HepG2 (cell line): ENCODE results near the gene MXRA8. TPM values are rescaled to one million over a fixed set of nuclear protein-coding genes. Genes with fewer than 3 reads are reported as not detected.

Experiments
- ATAC-seq: fragments of 200-7000 bp; cut with Tn5 transposase; 3 replicates; pipeline ENCODE4 v1.9.1; 2020; ENCODE audit warnings: mild to moderate bottlenecking, moderate library complexity
- BruUV-seq: library from RNA; stranded (reverse); fragments of 400-500 nt; replicated peaks from 2 replicates; lab custom pipeline; 2021; lab: Mats Ljungman, UMichigan
- CTCF ChIA-PET: fragments of 300-600 bp; formaldehyde crosslinking; extraction: SDS; loops from one replicate; lab custom pipeline; 2021; ENCODE audit warnings: low total read pairs, inconsistent platforms, low intra/inter-chr PET ratio; lab: Yijun Ruan, JAX
- POLR2A ChIA-PET: fragments of 350-600 bp; sonication (Branson Sonifier 250); formaldehyde crosslinking; loops from one replicate; lab custom pipeline; 2020; ENCODE audit warnings: antibody characterized with exemption, inconsistent platforms; lab: Yijun Ruan, JAX
- DNase-seq: peaks from one replicate; pipeline ENCODE4 v3.0.0-alpha.2; 2015; ENCODE audit warnings: low spot score
- FAIRE-seq: peaks from 3 replicates; lab custom pipeline; 2011; peaks lifted over from hg19 to GRCh38; lab: Jason Lieb, UNC
- H2AFZ ChIP-seq: one replicate; pipeline ENCODE4 v1.6.1; 2011; ENCODE audit warnings: low read length, inconsistent platforms
- H3K27ac ChIP-seq: fragments of 300-600 bp; 3 replicates; pipeline ENCODE4 v1.8.0; 2011; ENCODE audit warnings: mixed run types, mild to moderate bottlenecking, mixed read lengths, low read length, inconsistent platforms; ENCODE audit not compliant: insufficient read depth; ENCODE audit errors: extremely low read length
- H3K27me3 ChIP-seq, 2 experiments: fragments of 200-600 bp in 1 of 2; 2 replicates in 1 of 2; 3 replicates in 1 of 2; pipeline versions ENCODE4 v1.6.0 to v1.8.0; 2011; ENCODE audit warnings: low read length in 2 of 2, mild to moderate bottlenecking in 2 of 2, moderate library complexity in 2 of 2, inconsistent platforms in 1 of 2; ENCODE audit not compliant: insufficient read depth in 2 of 2, control insufficient read depth in 1 of 2
- H3K36me3 ChIP-seq, 2 experiments: fragments of 200-600 bp in 1 of 2; replicated peaks in 1 of 2; 2 replicates in 1 of 2; 3 replicates in 1 of 2; pipeline versions ENCODE4 v1.5.1 to v1.8.0; 2011; ENCODE audit warnings: low read length in 2 of 2, inconsistent platforms in 1 of 2; ENCODE audit not compliant: insufficient read depth in 2 of 2, control insufficient read depth in 1 of 2
- H3K4me1 ChIP-seq: 2 replicates; pipeline ENCODE4 v1.5.1; 2012; ENCODE audit warnings: low read length, inconsistent platforms; ENCODE audit not compliant: insufficient read depth
- H3K4me2 ChIP-seq: 2 replicates; pipeline ENCODE4 v1.6.0; 2011; ENCODE audit warnings: low read depth, low read length, inconsistent platforms
- H3K4me3 ChIP-seq, 3 experiments: fragments of 200-600 bp in 1 of 3; sonication (generic), shearing (Covaris generic) in 1 of 3; replicated peaks in 1 of 3; 2 replicates each; pipeline ENCODE4 v1.5.1; 2011 to 2016; ENCODE audit warnings: low read length in 3 of 3, inconsistent platforms in 2 of 3, low read depth in 2 of 3, mild to moderate bottlenecking in 2 of 3, control low read depth in 1 of 3, mixed read lengths in 1 of 3; ENCODE audit not compliant: insufficient read depth in 1 of 3
- H3K79me2 ChIP-seq: one replicate; pipeline ENCODE4 v1.6.1; 2011; ENCODE audit warnings: low read length, inconsistent platforms; ENCODE audit not compliant: insufficient read depth
- H3K9ac ChIP-seq: 2 replicates; pipeline ENCODE4 v1.6.0; 2011; ENCODE audit warnings: mild to moderate bottlenecking, low read depth, low read length, inconsistent platforms; ENCODE audit not compliant: insufficient read depth
- H3K9me3 ChIP-seq: 2 replicates; pipeline ENCODE4 v1.5.1; 2012; ENCODE audit warnings: mild to moderate bottlenecking, low read length
- H4K20me1 ChIP-seq: 2 replicates; pipeline ENCODE4 v1.6.0; 2011; ENCODE audit warnings: inconsistent platforms, mild to moderate bottlenecking, low read length, moderate library complexity; ENCODE audit not compliant: insufficient read depth
- AHR ChIP-seq: IDR thresholded peaks from 2 replicates; pipeline ENCODE4 v1.6.1; 2018; ENCODE audit warnings: missing genetic modification reagents, missing compliant biosample characterization
- GABPA ChIP-seq, 2 experiments: IDR thresholded peaks; 2 replicates each; pipeline ENCODE4 v1.6.1; 2011 to 2016; ENCODE audit warnings: low read depth in 2 of 2, low read length in 1 of 2, missing biosample characterization in 1 of 2, missing genetic modification characterization in 1 of 2
- MYC ChIP-seq: sonication (generic); formaldehyde crosslinking; IDR thresholded peaks from 2 replicates; pipeline ENCODE4 v1.9.0; 2021; ENCODE audit warnings: missing genetic modification reagents, borderline replicate concordance
- NFKB2 ChIP-seq: sonication (generic); formaldehyde crosslinking; IDR thresholded peaks from 2 replicates; pipeline ENCODE4 v1.4.0; 2020; ENCODE audit warnings: missing genetic modification reagents, borderline replicate concordance
- RBFOX2 ChIP-seq: fragments of 200-400 bp; formaldehyde crosslinking; IDR thresholded peaks from 2 replicates; pipeline ENCODE4 v1.6.1; 2017; ENCODE audit warnings: low read depth, mild to moderate bottlenecking, low read length
- TAF1 ChIP-seq: sonication (generic); formaldehyde crosslinking; IDR thresholded peaks from 2 replicates; pipeline ENCODE4 v1.4.0; 2020; ENCODE audit warnings: missing genetic modification reagents
- ZC3H13 ChIP-seq: sonication (generic); formaldehyde crosslinking; IDR thresholded peaks from 2 replicates; pipeline ENCODE4 v1.8.1; 2023; ENCODE audit warnings: mild to moderate bottlenecking, missing genetic modification reagents, moderate library complexity
- ZFP36L2 ChIP-seq: sonication (generic); formaldehyde crosslinking; IDR thresholded peaks from 2 replicates; pipeline ENCODE4 v1.4.0; 2020; ENCODE audit warnings: missing genetic modification reagents
- ZNF124 ChIP-seq: sonication (generic); formaldehyde crosslinking; IDR thresholded peaks from 2 replicates; pipeline ENCODE4 v1.4.0; 2020; ENCODE audit warnings: missing genetic modification reagents
- WGBS: methylation state at CpG from one replicate; pipeline ENCODE4 v1.1.6; 2017; ENCODE audit warnings: low lambda C conversion rate; 5-methylcytosine and 5-hydroxymethylcytosine counted together
- in situ Hi-C: cut with HindIII; loops from 2 replicates; pipeline ENCODE4 v1.10.0; 2017; ENCODE audit warnings: low pct_unique_long_range_greater_than_20kb; ENCODE audit not compliant: extremely low pct_ligation_motif_present
- intact Hi-C: fragments of 100-400 bp; cut with micrococcal nuclease; formaldehyde crosslinking; loops from one replicate; pipeline ENCODE4 v1.10.0; 2022; ENCODE audit not compliant: unreplicated experiment
- polyA plus RNA-seq, 8 experiments: library from polyadenylated mRNA; depleted of rRNA in 3 of 8; stranded (reverse) in 7 of 8; unstranded in 1 of 8; fragments of >200 nt; fragmentation: Illumina TruSeq in 4 of 8; extraction: Trizol in 4 of 8; gene quantifications; 2 replicates each; pipeline versions ENCODE4 v1.2.1 to v1.2.3, GENCODE V29; 2011 to 2016; ENCODE audit warnings: low read depth in 4 of 8, missing spikeins in 1 of 8, mixed read lengths in 1 of 8; ENCODE audit not compliant: insufficient read depth in 1 of 8
- total RNA-seq, 5 experiments: library from RNA; depleted of rRNA; stranded (reverse); fragments of >200 nt; fragmentation: Illumina TruSeq; extraction: Trizol; gene quantifications; 2 replicates each; pipeline ENCODE4 v1.2.3, GENCODE V29; 2016; ENCODE audit warnings: low read depth in 1 of 5
- TF ChIP-seq, protein P1 (sequence below): sonication (generic); formaldehyde crosslinking; IDR thresholded peaks from 2 replicates; pipeline ENCODE4 v1.4.0; 2020; ENCODE audit warnings: missing genetic modification reagents
- TF ChIP-seq, protein P2 (sequence below): sonication (generic); formaldehyde crosslinking; conservative IDR thresholded peaks from 2 replicates; pipeline ENCODE4 v1.8.0; 2022; ENCODE audit warnings: missing genetic modification reagents

Gene MXRA8
- total and polyA plus RNA-seq, 2 of the 13 experiments (the other 11 are each of a cell fraction or from before 2014, with no cell fraction given) = 19.8 to 44.8 TPM

DNA sequence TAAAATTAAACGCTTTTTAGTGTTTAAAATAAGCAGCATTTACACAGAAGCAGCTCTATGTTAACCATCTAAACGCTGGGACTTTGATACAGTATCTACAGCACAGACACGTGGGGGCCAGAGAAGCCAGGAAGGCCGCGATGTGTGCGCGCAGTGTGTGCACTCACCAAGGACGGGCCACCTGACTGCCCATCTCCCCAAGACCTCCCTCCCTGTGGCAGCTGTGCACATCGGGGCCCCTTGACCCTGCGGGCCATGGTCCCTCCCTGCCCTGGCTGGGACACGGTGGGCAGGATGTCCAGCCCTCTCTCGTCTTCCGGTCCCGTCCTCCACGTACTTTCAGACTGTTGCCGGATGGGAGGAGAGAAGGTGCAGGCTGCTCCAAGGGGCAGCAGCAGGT is 23.1 kb downstream of the MXRA8 start:
- BruUV-seq = no TSS peak
- H3K36me3 ChIP-seq = peaks cover 6 to 10% of the 10 kb centered on the region in 2 experiments; a peak in 4 of 5 replicates
- no peak overlapping the region for H3K4me3 ChIP-seq
- ChIA-PET POLR2A (interaction anchor here (0.9 to 3.9 kb wide), 4 partner anchors 11 to 40 kb away, joined by 3 to 12 read pairs (median 4); partner anchors contain the start of genes AURKAIP1 and DVL1), CTCF (no interaction called here)
- no peaks in the 10 kb centered on the region for H3K79me2 ChIP-seq
- in situ Hi-C loops = no loop called here
- no peak overlapping the region for H2AFZ ChIP-seq
- peaks cover 7% of the 10 kb centered on the region; the same call in 1 of the 2 replicates for H4K20me1 ChIP-seq
- TF ChIP-seq ZNF124 (CRISPR knock-in tag) = no peak
- TF ChIP-seq, protein P1, sequence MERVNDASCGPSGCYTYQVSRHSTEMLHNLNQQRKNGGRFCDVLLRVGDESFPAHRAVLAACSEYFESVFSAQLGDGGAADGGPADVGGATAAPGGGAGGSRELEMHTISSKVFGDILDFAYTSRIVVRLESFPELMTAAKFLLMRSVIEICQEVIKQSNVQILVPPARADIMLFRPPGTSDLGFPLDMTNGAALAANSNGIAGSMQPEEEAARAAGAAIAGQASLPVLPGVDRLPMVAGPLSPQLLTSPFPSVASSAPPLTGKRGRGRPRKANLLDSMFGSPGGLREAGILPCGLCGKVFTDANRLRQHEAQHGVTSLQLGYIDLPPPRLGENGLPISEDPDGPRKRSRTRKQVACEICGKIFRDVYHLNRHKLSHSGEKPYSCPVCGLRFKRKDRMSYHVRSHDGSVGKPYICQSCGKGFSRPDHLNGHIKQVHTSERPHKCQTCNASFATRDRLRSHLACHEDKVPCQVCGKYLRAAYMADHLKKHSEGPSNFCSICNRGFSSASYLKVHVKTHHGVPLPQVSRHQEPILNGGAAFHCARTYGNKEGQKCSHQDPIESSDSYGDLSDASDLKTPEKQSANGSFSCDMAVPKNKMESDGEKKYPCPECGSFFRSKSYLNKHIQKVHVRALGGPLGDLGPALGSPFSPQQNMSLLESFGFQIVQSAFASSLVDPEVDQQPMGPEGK = 0 out of 2 replicates have a peak, but pooled peaks have one; percentile 3
- peak; percentile 11; the same call in 1 of the 2 replicates for TF ChIP-seq MYC (CRISPR knock-in tag)
- 0 out of 2 replicates have a peak, but pooled peaks have one; percentile 8 for TF ChIP-seq NFKB2 (CRISPR knock-in tag)
- no peak for TF ChIP-seq GABPA (IDR thresholded peaks at IDR 0.05; ENCODE audit: low read depth, low read length)
- no peak for TF ChIP-seq GABPA (CRISPR knock-in tag; IDR thresholded peaks at IDR 0.05; ENCODE audit: low read depth)
- peak; percentile 2; the same call in 1 of the 2 replicates for TF ChIP-seq RBFOX2
- TF ChIP-seq AHR (CRISPR knock-in tag) = 0 out of 2 replicates have a peak, but pooled peaks have one; percentile 6
- TF ChIP-seq ZC3H13 (CRISPR knock-in tag) = peak; percentile 12; the same call in 1 of the 2 replicates
- TF ChIP-seq, protein P2, sequence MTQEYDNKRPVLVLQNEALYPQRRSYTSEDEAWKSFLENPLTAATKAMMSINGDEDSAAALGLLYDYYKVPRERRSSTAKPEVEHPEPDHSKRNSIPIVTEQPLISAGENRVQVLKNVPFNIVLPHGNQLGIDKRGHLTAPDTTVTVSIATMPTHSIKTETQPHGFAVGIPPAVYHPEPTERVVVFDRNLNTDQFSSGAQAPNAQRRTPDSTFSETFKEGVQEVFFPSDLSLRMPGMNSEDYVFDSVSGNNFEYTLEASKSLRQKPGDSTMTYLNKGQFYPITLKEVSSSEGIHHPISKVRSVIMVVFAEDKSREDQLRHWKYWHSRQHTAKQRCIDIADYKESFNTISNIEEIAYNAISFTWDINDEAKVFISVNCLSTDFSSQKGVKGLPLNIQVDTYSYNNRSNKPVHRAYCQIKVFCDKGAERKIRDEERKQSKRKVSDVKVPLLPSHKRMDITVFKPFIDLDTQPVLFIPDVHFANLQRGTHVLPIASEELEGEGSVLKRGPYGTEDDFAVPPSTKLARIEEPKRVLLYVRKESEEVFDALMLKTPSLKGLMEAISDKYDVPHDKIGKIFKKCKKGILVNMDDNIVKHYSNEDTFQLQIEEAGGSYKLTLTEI (CRISPR knock-in tag) = no peak
- TF ChIP-seq TAF1 = 0 out of 2 replicates have a peak, but pooled peaks have one; percentile 2
- 0 out of 2 replicates have a peak, but pooled peaks have one; percentile 2 for TF ChIP-seq ZFP36L2 (CRISPR knock-in tag)
- H3K27ac ChIP-seq = no peak overlapping the region
- no peak overlapping the region for H3K4me2 ChIP-seq
- intact Hi-C loops = no loop called here
- no peak for DNase-seq
- 92% methylated on average over 13 of the region's 16 CpGs for WGBS
- no peak overlapping the region for H3K9ac ChIP-seq
- no peak for FAIRE-seq
- H3K4me1 ChIP-seq = peaks cover 18% of the 10 kb centered on the region
- 0 out of 5 replicates have a peak, but pooled peaks cover 0 to 4% of the 10 kb centered on the region in 2 experiments for H3K27me3 ChIP-seq
- no peaks in the 10 kb centered on the region for H3K9me3 ChIP-seq
- ATAC-seq = no peak
